Measurements from ENCODE around the gene UPF1. TPM values are rescaled to one million over a fixed set of nuclear protein-coding genes. Genes with fewer than 3 reads are reported as not detected.

The UPF1 gene
- total RNA-seq, 3 donors from 2014 or later (not counting 1 experiment from before 2014, with no cell fraction given): 123 to 140 (median 138) TPM

DNA sequence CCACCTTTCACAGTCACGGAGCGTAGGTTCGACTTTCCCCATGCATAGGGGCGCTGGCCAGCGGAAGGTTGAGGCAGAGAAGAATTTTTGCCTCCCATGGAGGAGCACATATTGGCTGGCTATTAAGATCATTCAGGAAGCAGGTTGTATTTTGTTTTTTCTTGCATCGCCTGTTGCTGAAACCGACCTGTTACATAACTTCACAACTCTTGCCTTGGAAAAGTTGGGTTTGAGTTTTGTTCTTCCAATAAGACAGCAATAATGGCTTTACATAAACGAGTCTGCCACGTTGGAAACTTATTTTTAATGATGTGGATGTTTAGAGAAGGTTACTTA lies 1.4 kb downstream of the UPF1 start:
- Mint-ChIP-seq H3K27me3 (ENCODE audit: low read depth in 2 of 2) (no peaks in the 10 kb centered on the region), H3K9me3 (no peaks in the 10 kb centered on the region), H3K27ac (peak overlapping the region; percentile 89 to 91), H3K4me3 (peak overlapping the region; percentile 93), H3K4me1 (peaks cover 49 to 50% of the 10 kb centered on the region in 2 donors), H3K36me3 (no peaks in the 10 kb centered on the region)
- peak overlapping the region; percentile 66 for H3K27ac ChIP-seq (ENCODE audit: low read length)
- H3K9me3 ChIP-seq (ENCODE audit: control insufficient read depth, insufficient read depth, low read length): no peaks in the 10 kb centered on the region
- intact Hi-C loops (cut with micrococcal nuclease): loop anchor here (5.0 kb wide), 1 partner anchor 311 kb away; the partner anchor contains the start of gene ELL
- ATAC-seq (no peak), DNase-seq (no peak)
- H3K27me3 ChIP-seq (ENCODE audit: control insufficient read depth, insufficient read depth, low read length): no peaks in the 10 kb centered on the region
- peaks cover 10% of the 10 kb centered on the region for H3K36me3 ChIP-seq (ENCODE audit: control insufficient read depth, insufficient read depth, low read length)
- peaks cover 46% of the 10 kb centered on the region for H3K4me1 ChIP-seq (ENCODE audit: control insufficient read depth, insufficient read depth, low read length)
- TF ChIP-seq, protein P1, sequence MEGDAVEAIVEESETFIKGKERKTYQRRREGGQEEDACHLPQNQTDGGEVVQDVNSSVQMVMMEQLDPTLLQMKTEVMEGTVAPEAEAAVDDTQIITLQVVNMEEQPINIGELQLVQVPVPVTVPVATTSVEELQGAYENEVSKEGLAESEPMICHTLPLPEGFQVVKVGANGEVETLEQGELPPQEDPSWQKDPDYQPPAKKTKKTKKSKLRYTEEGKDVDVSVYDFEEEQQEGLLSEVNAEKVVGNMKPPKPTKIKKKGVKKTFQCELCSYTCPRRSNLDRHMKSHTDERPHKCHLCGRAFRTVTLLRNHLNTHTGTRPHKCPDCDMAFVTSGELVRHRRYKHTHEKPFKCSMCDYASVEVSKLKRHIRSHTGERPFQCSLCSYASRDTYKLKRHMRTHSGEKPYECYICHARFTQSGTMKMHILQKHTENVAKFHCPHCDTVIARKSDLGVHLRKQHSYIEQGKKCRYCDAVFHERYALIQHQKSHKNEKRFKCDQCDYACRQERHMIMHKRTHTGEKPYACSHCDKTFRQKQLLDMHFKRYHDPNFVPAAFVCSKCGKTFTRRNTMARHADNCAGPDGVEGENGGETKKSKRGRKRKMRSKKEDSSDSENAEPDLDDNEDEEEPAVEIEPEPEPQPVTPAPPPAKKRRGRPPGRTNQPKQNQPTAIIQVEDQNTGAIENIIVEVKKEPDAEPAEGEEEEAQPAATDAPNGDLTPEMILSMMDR (IDR thresholded peaks at IDR 0.05): no peak
- H3K4me3 ChIP-seq (ENCODE audit: low read length): peak overlapping the region; percentile 64
- WGBS (ENCODE audit: insufficient coverage): 4% methylated on average over 7 of the region's 9 CpGs

DNA sequence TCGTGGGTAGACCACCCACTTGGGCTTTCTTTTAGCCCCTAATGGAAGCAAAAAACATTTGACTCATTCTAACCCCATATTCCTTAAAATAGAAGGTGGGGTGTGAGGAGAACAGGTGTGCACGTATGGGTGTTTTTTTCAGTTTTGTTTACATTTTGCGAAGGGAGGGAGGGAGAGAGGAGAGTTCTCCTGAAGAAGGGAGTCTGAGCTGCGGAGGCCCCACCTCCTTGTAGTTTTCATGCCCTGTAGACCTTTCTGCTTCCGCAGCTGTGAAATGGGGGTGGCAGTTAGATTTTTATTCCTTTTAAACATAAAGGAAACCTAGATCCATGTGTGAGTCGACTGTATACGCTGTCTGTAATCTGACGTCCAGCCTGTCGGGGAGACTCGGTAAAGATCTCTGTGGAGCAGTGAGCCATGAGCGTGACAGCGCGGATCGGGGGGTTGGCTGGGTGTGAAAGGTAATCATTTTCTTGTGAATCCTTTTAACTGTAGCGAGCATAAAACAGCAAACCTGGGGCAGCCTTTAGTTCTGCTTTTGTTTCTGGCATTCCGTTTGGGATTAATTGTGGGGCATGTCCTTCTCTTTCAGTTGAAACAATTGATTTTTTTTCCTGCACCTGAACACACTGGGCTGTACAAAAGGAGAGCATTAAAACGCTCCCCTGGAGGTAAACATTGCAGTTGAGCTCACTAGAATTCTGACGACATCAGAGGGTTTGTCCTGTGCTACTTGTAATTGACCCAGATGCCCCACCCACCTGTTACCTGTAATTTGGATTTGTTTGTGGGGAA lies 2.3 kb downstream of the UPF1 start:
- H3K27me3 Mint-ChIP-seq (ENCODE audit: low read depth in 2 of 2): no peaks in the 10 kb centered on the region
- intact Hi-C loops (cut with micrococcal nuclease): loop anchor here (5.0 kb wide), 1 partner anchor 312 kb away; the partner anchor contains the start of gene ELL
- Histone ChIP-seq H3K27me3 (ENCODE audit: control insufficient read depth, insufficient read depth, low read length) (no peaks in the 10 kb centered on the region), H3K9me3 (ENCODE audit: control insufficient read depth, insufficient read depth, low read length) (no peaks in the 10 kb centered on the region), H3K4me3 (ENCODE audit: low read length) (peak overlapping the region; percentile 14), H3K4me1 (ENCODE audit: control insufficient read depth, insufficient read depth, low read length) (peaks cover 47% of the 10 kb centered on the region), H3K27ac (ENCODE audit: low read length) (no peak overlapping the region), H3K36me3 (ENCODE audit: control insufficient read depth, insufficient read depth, low read length) (peaks cover 11% of the 10 kb centered on the region)
- DNase-seq: peak in 1 of 2 donors; percentile 29
- no peak for ATAC-seq
- H3K36me3 Mint-ChIP-seq: no peaks in the 10 kb centered on the region
- TF ChIP-seq, protein P1 (IDR thresholded peaks at IDR 0.05): no peak
- peak overlapping the region; percentile 93 for H3K4me3 Mint-ChIP-seq
- H3K27ac Mint-ChIP-seq: peak overlapping the region; percentile 89 to 91
- H3K4me1 Mint-ChIP-seq: peaks cover 50 to 56% of the 10 kb centered on the region in 2 donors
- H3K9me3 Mint-ChIP-seq: no peaks in the 10 kb centered on the region
- WGBS (ENCODE audit: insufficient coverage): 42% methylated on average over 17 of the region's 18 CpGs

DNA sequence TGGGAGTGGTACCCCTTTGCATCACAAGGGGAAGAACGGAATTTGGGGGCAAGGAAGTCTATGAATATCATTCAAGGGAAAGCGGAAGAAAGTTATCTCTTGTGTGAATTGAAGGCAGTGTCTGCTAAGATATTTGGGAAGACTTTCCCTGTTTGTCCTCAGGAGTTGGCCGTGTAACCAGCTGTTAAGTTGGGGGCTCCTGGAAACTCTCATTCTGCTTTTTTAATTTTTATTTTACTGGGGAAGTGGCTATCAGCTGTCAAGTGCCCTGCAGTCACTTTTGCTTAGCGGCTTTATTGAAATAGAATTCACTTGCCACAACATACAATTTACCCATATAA lies 2.9 kb downstream of the UPF1 start:
- Mint-ChIP-seq H3K36me3 (no peaks in the 10 kb centered on the region), H3K4me1 (peaks cover 50 to 62% of the 10 kb centered on the region in 2 donors), H3K27ac (peak overlapping the region; percentile 89 to 91), H3K9me3 (no peaks in the 10 kb centered on the region), H3K27me3 (ENCODE audit: low read depth in 2 of 2) (no peaks in the 10 kb centered on the region), H3K4me3 (peak overlapping the region; percentile 93)
- H3K27me3 ChIP-seq (ENCODE audit: control insufficient read depth, insufficient read depth, low read length): no peaks in the 10 kb centered on the region
- H3K27ac ChIP-seq (ENCODE audit: low read length): no peak overlapping the region
- peaks cover 53% of the 10 kb centered on the region for H3K4me1 ChIP-seq (ENCODE audit: control insufficient read depth, insufficient read depth, low read length)
- 87% methylated on average over 4 of the region's 4 CpGs for WGBS (ENCODE audit: insufficient coverage)
- ATAC-seq (no peak), DNase-seq (no peak)
- intact Hi-C loops (cut with micrococcal nuclease): loop anchor here (5.0 kb wide), 1 partner anchor 312 kb away; the partner anchor contains the start of gene ELL
- H3K9me3 ChIP-seq (ENCODE audit: control insufficient read depth, insufficient read depth, low read length): no peaks in the 10 kb centered on the region
- H3K36me3 ChIP-seq (ENCODE audit: control insufficient read depth, insufficient read depth, low read length): peaks cover 11% of the 10 kb centered on the region
- H3K4me3 ChIP-seq (ENCODE audit: low read length): no peak overlapping the region
- TF ChIP-seq, protein P1 (IDR thresholded peaks at IDR 0.05): no peak
